Fibroblast of skin of abdomen (primary cell): ENCODE results near the gene CCSER1.
A peak's percentile ranks its signal among the peaks of the same experiment; 100 is the strongest.
"Not testable (repeated sequence)": the region's sequence is repeated elsewhere in the genome, so short reads cannot be mapped to it uniquely, and the experiment has no call there.

Experiments used
- DNase-seq: peaks from one replicate; pipeline ENCODE4 v3.0.0-alpha.2; 2013

CCSER1 gene

GRCh38 chr4:91302120-91302519, 1174.9 kb downstream of the CCSER1 start:
- DNase-seq = no peak

- no peak for DNase-seq
These were observed 1177.1 kb downstream of the CCSER1 start for GRCh38 chr4:91304292-91304691.

GRCh38 chr4:91317434-91317833, 1190.2 kb downstream of the CCSER1 start:
- no peak for DNase-seq

GRCh38 chr4:91319556-91320268, 1192.5 kb downstream of the CCSER1 start:
- no peak for DNase-seq

GRCh38 chr4:91322961-91323360, 1195.8 kb downstream of the CCSER1 start:
- no peak for DNase-seq

GRCh38 chr4:91325495-91325894, 1198.3 kb downstream of the CCSER1 start:
- peak; percentile 11 for DNase-seq

- not testable (repeated sequence) for DNase-seq
These were observed 1199.0 kb downstream of the CCSER1 start for GRCh38 chr4:91326167-91326566.

- no peak for DNase-seq
These were observed 1203.5 kb downstream of the CCSER1 start for GRCh38 chr4:91330555-91331137.

GRCh38 chr4:91340822-91341221, 1213.6 kb downstream of the CCSER1 start:
- no peak for DNase-seq

GRCh38 chr4:91345632-91346031, 1218.4 kb downstream of the CCSER1 start:
- DNase-seq = no peak

- not testable (repeated sequence) for DNase-seq
These were observed 1229.3 kb downstream of the CCSER1 start for GRCh38 chr4:91356496-91356895.

- DNase-seq = not testable (repeated sequence)
These were observed 1230.8 kb downstream of the CCSER1 start for GRCh38 chr4:91358016-91358415.

- not testable (repeated sequence) for DNase-seq
These were observed 1231.4 kb downstream of the CCSER1 start for GRCh38 chr4:91358621-91359020.

GRCh38 chr4:91359041-91360031, 1232.1 kb downstream of the CCSER1 start:
- no peak for DNase-seq

- DNase-seq = no peak
These were observed 1234.9 kb downstream of the CCSER1 start for GRCh38 chr4:91362125-91362524.

- DNase-seq = no peak
These were observed 1239.4 kb downstream of the CCSER1 start for GRCh38 chr4:91366554-91366953.

GRCh38 chr4:91369116-91369515, 1241.9 kb downstream of the CCSER1 start:
- DNase-seq = no peak

GRCh38 chr4:91373546-91373945, 1246.4 kb downstream of the CCSER1 start:
- no peak for DNase-seq

- not testable (repeated sequence) for DNase-seq
These were observed 1278.2 kb downstream of the CCSER1 start for GRCh38 chr4:91405431-91405830.

- no peak for DNase-seq
These were observed 1294.8 kb downstream of the CCSER1 start for GRCh38 chr4:91422011-91422410.

GRCh38 chr4:91426725-91427124, 1299.5 kb downstream of the CCSER1 start:
- DNase-seq = no peak

GRCh38 chr4:91427171-91427570, 1300.0 kb downstream of the CCSER1 start:
- DNase-seq = no peak

- no peak for DNase-seq
These were observed 1307.4 kb downstream of the CCSER1 start for GRCh38 chr4:91434631-91435030.
